Esophagus squamous epithelium (tissue), 4 donors: ENCODE data around the gene OSBPL8.

Experiments
- CTCF ChIP-seq, 6 experiments: fragments of 450-650 bp in 4 of 6; fragments of 200-600 bp in 2 of 6; sonication (generic) in 2 of 6; IDR thresholded peaks; one replicate each; pipeline ENCODE4 v1.5.1; 2016 to 2019; ENCODE audit warnings: antibody characterized with exemption in 6 of 6, mild to moderate bottlenecking in 4 of 6, moderate library complexity in 4 of 6
- POLR2A ChIP-seq, 4 donors: fragments of 450-650 bp; IDR thresholded peaks; one replicate each; pipeline ENCODE4 v1.6.1; 2017; ENCODE audit warnings: antibody characterized with exemption in 4 of 4, mild to moderate bottlenecking in 4 of 4, moderate library complexity in 3 of 4

GRCh38 chr12:76316468-76316867 lies 243.1 kb downstream of the OSBPL8 start:
- TF ChIP-seq CTCF (IDR thresholded peaks at IDR 0.05) (no peak), POLR2A (IDR thresholded peaks at IDR 0.05) (no peak)
